ENCODE results near the gene ZDHHC18.
"Not testable (repeated sequence)": the region's sequence is repeated elsewhere in the genome, so short reads cannot be mapped to it uniquely, and the experiment has no call there.

ZDHHC18 gene

DNA sequence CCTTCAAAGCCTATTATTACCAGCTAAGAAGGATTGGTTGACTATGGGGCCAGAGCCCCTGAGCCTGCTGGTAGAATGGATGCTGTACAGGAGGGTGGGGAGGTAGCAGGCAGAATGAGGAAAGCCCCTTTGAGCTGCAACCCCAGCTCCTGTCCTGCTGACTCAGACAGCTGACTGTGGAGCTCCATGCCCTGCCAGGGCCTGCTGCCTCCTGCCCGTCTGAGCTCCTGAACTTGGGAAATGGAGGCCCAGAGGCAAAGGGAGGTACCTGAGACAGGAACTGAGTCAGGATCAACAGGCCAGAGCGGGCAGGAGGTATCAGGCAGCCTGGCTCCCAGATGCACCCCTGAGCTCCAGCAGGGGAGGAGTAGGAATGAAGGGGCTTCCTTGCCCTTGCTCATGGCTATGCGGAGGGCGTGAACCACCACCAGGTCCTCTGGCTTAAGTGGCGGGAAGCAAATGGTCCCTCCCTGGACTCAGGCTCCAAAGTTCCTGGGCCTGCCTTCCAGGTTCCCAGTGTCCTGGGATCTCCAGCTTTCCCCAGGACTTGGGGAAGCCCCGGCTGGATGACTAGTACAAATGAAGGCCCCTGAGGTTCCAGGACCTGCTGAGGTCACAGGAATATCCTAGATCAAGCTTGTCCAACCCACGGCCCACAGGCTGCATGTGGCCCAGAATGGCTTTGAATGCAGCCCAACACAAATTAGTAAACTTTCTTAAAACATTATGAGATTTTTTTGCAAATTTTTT lies 32.6 kb downstream of the ZDHHC18 start:
- no peak for DNase-seq (ENCODE audit: low read depth)

GRCh38 chr1:26861286-26861701 lies 34.8 kb downstream of the ZDHHC18 start:
- no peak for DNase-seq (ENCODE audit: low read depth)

DNA sequence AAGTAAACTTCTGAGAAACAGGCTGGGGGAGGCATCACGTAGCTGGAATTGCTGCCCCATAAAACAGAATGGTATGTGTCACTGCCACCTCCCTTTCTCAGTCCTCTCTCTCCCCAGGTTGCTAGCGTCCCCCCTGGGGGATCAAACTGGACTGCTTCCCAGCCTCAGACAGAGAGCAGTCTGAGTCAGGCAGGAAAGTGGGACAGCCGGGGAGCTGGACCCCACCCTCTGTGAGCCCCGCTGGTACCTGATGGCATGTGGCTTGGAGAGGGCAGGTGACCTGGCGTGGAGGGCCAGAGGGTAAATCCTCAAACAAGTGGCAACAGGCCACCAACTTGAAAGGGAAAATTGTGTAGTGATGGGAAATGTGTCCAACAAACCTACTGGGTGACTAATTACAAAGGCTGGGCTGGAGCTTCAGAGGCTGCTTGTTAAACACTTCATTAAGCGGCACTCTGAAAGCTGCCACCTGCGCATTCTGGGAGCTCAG lies 35.4 kb downstream of the ZDHHC18 start:
- DNase-seq (ENCODE audit: low read depth) = no peak

DNA sequence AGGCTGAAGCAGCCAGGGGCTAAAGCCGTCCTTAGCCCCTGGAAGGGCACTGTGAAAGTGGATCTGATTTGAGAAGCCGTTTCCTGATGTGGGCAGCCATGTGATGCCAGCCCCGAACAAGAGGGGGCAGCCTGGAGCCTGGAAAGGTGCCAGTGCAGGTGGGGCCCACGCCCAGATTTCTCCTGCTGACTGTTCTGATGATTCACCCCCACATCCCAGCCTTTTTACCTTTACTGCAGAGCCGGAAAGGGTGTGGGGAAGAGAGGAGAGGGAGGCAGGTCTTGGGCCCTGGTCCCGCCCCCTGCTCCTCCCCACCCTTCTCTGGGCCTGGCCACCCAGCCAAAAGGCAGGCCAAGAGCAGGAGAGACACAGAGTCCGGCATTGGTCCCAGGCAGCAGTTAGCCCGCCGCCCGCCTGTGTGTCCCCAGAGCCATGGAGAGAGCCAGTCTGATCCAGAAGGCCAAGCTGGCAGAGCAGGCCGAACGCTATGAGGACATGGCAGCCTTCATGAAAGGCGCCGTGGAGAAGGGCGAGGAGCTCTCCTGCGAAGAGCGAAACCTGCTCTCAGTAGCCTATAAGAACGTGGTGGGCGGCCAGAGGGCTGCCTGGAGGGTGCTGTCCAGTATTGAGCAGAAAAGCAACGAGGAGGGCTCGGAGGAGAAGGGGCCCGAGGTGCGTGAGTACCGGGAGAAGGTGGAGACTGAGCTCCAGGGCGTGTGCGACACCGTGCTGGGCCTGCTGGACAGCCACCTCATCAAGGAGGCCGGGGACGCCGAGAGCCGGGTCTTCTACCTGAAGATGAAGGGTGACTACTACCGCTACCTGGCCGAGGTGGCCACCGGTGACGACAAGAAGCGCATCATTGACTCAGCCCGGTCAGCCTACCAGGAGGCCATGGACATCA lies 36.5 kb downstream of the ZDHHC18 start, which contains the start of gene SFN:
Gene SFN, plus strand, starts transcription at position 369 of the 904 bp plus-strand sequence. Its CDS starts 64 bp downstream, at position 433.
- DNase-seq (ENCODE audit: low read depth) = no peak

- DNase-seq (ENCODE audit: low read depth) = no peak
Measured at GRCh38 chr1:26863685-26864077, 37.2 kb downstream of the ZDHHC18 start.

DNA sequence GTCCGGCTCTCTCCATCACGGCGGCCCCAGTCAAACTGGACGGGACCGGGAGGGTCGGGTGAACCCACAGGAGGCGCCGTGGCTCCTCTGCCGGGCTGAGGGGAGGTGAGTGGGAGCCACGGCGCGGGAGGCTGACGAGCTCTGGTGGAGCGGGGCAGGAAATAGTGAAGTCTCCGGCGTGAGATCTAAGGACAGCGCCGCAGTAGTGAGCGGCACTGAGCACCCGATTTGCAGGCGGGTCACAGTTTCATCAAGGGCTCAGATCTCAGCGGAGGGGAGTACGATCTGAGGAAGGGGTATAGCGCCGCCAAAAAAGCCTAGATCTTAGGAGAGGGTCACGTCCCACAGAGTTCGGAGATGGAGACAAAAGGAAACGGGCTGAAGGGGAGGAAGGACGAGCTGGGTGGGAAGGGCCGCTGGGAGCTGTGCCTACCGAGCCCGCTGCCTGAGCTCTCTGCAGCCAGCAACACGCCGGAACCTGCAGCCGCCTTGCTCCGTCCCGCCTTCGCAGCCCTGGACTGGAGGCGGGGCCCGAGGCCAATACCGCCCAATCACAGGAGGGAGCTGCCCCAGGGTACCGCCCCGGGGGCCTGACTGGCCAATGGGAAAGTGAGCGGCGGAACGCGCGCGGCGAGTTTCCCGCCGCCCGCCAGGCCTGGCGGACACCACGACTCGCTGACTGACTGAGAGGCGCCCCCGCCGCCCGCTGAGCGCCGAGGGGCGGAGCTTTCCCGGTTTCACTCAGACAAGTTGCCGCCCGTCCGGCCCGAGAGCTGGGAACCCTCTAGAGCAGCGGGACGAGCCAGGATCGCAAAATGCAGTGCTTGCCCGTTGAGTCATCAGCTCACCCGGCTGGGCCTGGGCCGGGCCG lies 38.4 kb downstream of the ZDHHC18 start:
- peak; percentile 87 for DNase-seq (ENCODE audit: low read depth)

- not testable (repeated sequence) for DNase-seq (ENCODE audit: low read depth)
Measured at GRCh38 chr1:26873097-26873496, 46.6 kb downstream of the ZDHHC18 start.

GRCh38 chr1:26874896-26875295 lies 48.4 kb downstream of the ZDHHC18 start:
- DNase-seq (ENCODE audit: low read depth) = no peak

- no peak for DNase-seq (ENCODE audit: low read depth)
Measured at GRCh38 chr1:26877326-26877725, 50.8 kb downstream of the ZDHHC18 start.

DNA sequence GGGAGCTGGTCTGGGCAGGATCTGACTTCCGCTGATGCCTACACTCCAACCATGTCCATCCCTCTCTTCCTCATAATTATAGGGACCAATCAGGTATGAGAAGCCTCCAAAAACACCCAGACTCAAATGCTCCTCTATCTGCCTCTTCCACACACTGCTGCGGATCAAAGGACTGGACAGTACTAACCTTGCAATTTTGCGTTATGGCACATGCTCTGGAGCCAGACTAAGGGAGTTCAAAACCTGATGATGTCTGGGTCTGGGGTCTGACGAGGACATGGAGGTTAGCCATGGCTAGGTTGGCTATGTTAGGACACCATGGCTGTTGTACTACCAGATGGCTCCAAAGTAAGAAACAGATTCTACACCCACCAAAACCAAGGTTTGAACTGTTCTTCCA lies 53.3 kb downstream of the ZDHHC18 start:
- no peak for DNase-seq (ENCODE audit: low read depth)

GRCh38 chr1:26881611-26882010 lies 55.1 kb downstream of the ZDHHC18 start:
- not testable (repeated sequence) for DNase-seq (ENCODE audit: low read depth)

GRCh38 chr1:26882696-26883463 lies 56.4 kb downstream of the ZDHHC18 start:
- no peak for DNase-seq (ENCODE audit: low read depth)

DNA sequence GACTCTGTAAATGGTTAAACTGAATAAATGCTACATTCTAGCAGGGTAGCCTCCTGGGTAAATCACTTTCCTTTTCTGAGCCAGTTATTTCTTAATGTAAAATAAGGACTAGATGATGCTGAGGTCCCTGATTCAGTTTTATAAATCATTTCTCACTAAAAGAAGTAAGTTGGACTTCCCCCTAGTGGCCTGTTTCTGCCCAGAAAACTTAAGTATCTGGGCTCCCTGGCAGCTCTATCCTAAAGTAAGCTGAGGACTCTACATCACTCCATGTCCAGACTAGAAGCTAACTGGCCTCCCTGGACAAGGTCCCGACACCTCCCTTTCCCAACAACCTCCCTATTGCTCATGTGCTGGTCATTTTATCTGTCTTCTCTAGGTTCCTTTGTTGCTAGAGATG lies 60.6 kb downstream of the ZDHHC18 start:
- DNase-seq (ENCODE audit: low read depth) = no peak

DNA sequence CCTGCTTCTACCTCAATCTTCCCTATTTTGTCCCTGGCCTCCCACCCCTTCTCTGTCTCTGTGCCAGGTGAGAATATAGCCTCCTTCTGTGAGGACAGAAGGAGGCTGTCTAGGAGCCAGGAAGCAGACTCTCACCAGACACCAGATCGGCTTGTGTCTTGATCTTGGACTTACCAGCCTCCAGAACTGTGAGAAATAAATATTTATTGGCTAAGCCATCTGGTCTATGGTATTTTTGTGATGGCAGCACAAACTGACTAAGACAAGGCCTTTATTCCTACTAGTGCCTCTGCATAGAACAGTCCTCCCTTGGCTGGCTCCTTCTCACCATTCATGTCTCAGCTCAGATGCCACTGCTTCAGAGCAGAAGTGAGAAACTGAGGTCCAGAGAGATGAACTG lies 61.7 kb downstream of the ZDHHC18 start:
- no peak for DNase-seq (ENCODE audit: low read depth)

- DNase-seq (ENCODE audit: low read depth) = no peak
Measured at GRCh38 chr1:26889551-26890466, 63.3 kb downstream of the ZDHHC18 start, which contains the start of gene GPN2. GPN2 (minus strand) TSS chr1:26890283; CDS start chr1:26890096, 187 bp downstream.

- DNase-seq (ENCODE audit: low read depth) = no peak
Measured at GRCh38 chr1:26890467-26890796, 63.9 kb downstream of the ZDHHC18 start.

DNA sequence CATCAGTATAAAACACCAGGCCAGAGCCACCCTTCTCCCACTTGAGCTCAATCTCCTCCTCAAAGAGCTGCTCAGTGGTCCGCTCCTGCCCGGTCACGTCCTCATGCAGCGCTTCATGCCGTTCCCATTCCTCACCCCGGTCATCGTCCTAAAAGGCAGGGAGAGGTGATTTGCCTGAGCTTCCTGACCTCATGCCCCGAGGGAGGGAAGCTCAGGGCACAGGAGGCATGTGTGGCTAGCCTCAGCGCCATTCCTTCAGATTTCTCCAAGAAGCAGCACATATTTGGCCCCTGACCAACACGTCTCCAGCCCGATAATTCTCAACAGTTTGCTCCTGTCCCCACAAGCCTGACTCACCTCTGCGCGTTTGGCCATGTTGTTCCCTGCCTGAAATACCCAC lies 67.8 kb downstream of the ZDHHC18 start:
- DNase-seq (ENCODE audit: low read depth) = no peak

DNA sequence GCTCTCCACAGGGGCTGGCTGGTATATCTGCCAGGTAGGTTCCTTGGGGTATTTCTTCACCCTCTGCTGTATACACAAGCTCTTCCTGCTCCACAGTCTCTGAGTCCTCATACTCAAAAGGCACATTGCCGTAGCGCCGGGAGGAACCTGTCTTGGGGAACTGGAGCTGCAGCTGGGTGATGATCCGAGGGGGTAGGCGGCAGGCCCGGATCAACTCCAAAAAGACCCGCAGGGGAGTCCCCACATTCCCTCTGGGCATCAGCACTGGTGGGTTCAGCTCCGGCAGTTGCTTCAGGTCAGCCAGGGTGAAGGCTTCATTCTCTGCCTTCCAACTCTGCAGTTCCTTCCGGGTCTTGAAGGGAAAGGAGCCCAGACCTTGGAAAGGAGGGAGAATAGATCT lies 70.9 kb downstream of the ZDHHC18 start:
- DNase-seq (ENCODE audit: low read depth) = no peak

DNA sequence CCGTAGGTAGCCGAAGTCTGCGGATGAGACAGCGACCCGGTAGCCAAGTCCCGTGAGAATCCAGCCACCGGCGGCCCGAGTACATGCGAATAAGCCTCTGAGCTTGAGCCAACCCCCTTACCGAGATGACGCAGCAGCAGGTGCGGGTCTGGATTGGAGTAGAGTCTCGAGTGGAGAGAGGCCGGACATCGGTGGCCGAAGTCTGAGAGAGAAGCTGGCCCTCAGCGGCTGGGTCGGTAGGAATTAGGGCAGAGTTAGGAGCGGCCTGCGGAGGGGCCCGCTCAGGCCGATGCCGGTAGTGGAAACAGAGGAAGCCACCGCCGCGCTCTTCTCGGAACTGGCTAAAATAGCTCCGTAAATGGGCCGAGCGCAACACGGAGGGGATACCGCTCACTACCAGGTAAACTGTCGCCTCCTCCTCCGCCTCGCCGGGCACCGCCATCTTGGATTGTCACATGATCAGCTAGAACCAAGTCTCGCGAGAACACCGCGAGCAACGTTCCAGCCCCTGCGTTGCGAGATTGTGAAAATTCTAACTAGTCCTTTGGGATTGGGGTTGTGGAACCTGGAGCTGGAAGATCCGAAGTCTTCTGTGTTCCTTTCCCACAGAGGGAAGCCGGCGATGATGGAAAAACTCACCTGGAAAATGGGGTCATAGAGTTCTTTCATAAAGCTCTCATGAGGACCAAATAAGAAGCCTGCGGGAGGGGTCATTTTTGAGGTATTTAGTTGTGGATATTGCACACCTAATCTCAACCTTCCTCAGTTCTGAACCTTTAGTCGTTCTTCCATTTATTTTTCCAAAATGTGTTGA lies 73.7 kb downstream of the ZDHHC18 start, which contains the start of gene GPATCH3:
Gene GPATCH3, minus strand, starts transcription at position 467 of the 814 bp plus-strand sequence. Its CDS starts 25 bp downstream, at position 442.
- DNase-seq (ENCODE audit: low read depth) = peak; percentile 58
